Activated CD4-positive, alpha-beta T cell treated with anti-CD3 and anti-CD28 coated beads, Interleukin-2, amount 10 ng/mL, durations not matched to agents 7 days and 5 days (primary cell): ENCODE measurements around the gene ANAPC2. TPM values are rescaled to one million over a fixed set of nuclear protein-coding genes. Genes with fewer than 3 reads are reported as not detected.

Experiments used
- CTCF ChIA-PET: fragments of 350-600 bp; sonication (Branson Sonifier 250); formaldehyde crosslinking; loops from one replicate; lab custom pipeline; 2021; ENCODE audit warnings: antibody characterized with exemption; lab: Charles Lee
- POLR2A ChIA-PET: fragments of 350-600 bp; sonication (Branson Sonifier 250); formaldehyde crosslinking; loops from one replicate; lab custom pipeline; 2021; ENCODE audit warnings: antibody characterized with exemption; lab: Charles Lee
- DNase-seq: peaks from one replicate; pipeline ENCODE4 v3.0.0-alpha.2; 2020
- H3K27ac Mint-ChIP-seq: one replicate; pipeline ENCODE4 v1.8.0; 2021; ENCODE audit warnings: mild to moderate bottlenecking, moderate library complexity, mixed read lengths
- H3K27me3 Mint-ChIP-seq: one replicate; pipeline ENCODE4 v1.8.0; 2021; ENCODE audit warnings: mixed read lengths
- H3K36me3 Mint-ChIP-seq: one replicate; pipeline ENCODE4 v1.8.0; 2021; ENCODE audit warnings: low read depth, mixed read lengths
- H3K4me1 Mint-ChIP-seq: one replicate; pipeline ENCODE4 v1.8.0; 2021; ENCODE audit warnings: mixed read lengths
- H3K4me3 Mint-ChIP-seq: one replicate; pipeline ENCODE4 v1.8.0; 2021; ENCODE audit warnings: mild to moderate bottlenecking, moderate library complexity, mixed read lengths
- H3K9me3 Mint-ChIP-seq: one replicate; pipeline ENCODE4 v1.8.0; 2021; ENCODE audit warnings: mixed read lengths
- microRNA-seq: library from miRNA; unstranded; fragments of <30 nt; microRNA quantifications from one replicate; pipeline ENCODE4 v1.2.0, GENCODE V29; 2021; ENCODE audit warnings: borderline microRNAs expressed, borderline replicate concordance
- total RNA-seq, 2 experiments: library from RNA; stranded (reverse); gene quantifications; one replicate each; pipeline ENCODE4 v1.2.3, GENCODE V29; 2021

The ANAPC2 gene
- total RNA-seq, 2 experiments from 2014 or later, result 61.3 to 76.1 TPM

GRCh38 chr9:137130176-137130755 lies 58.1 kb downstream of the ANAPC2 start:
- H3K27me3 Mint-ChIP-seq, result peaks cover 5% of the 10 kb centered on the region
- H3K9me3 Mint-ChIP-seq, result no peaks in the 10 kb centered on the region
- peak overlapping the region; percentile 86 for H3K27ac Mint-ChIP-seq
- ChIA-PET POLR2A (interaction anchor here (0.7 to 1.5 kb wide), 3 partner anchors 35 to 111 kb away, joined by 3 to 5 read pairs (median 3); partner anchors contain the start of genes TPRN and TUBB4B), CTCF (interaction anchor here (0.6 to 2.8 kb wide), 19 partner anchors 8 to 428 kb away, joined by 3 to 15 read pairs (median 4); partner anchors contain the start of genes MAN1B1, NELFB, NPDC1 and RNF224)
- DNase-seq, result no peak
- peak overlapping the region; percentile 79 for H3K4me3 Mint-ChIP-seq
- peaks cover 30% of the 10 kb centered on the region for H3K4me1 Mint-ChIP-seq
- H3K36me3 Mint-ChIP-seq, result peaks cover 3% of the 10 kb centered on the region

- POLR2A ChIA-PET, result interaction anchor here (0.7 to 1.5 kb wide), 4 partner anchors 34 to 111 kb away, joined by 3 to 5 read pairs (median 3); partner anchors contain the start of genes MAN1B1, TPRN and TUBB4B
- Mint-ChIP-seq H3K27ac (peak overlapping the region; percentile 87), H3K4me1 (peaks cover 30% of the 10 kb centered on the region)
These were observed 58.7 kb downstream of the ANAPC2 start for GRCh38 chr9:137129456-137130175.

GRCh38 chr9:137128862-137129455 lies 59.4 kb downstream of the ANAPC2 start:
- Mint-ChIP-seq H3K4me3 (peak overlapping the region; percentile 77), H3K27me3 (peaks cover 2% of the 10 kb centered on the region), H3K36me3 (peaks cover 3% of the 10 kb centered on the region), H3K27ac (peak overlapping the region; percentile 91), H3K4me1 (peaks cover 30% of the 10 kb centered on the region), H3K9me3 (no peaks in the 10 kb centered on the region)
- ChIA-PET POLR2A (interaction anchor here (0.9 to 1.1 kb wide), 2 partner anchors 42 to 112 kb away, joined by 3 to 5 read pairs; partner anchors contain the start of genes MAN1B1 and TUBB4B), CTCF (interaction anchor here (0.6 to 2.8 kb wide), 18 partner anchors 9 to 156 kb away, joined by 3 to 15 read pairs (median 4); partner anchors contain the start of genes MAN1B1, NELFB, NPDC1 and RNF224)
- DNase-seq, result peak; percentile 23

More at GRCh38 chr9:137129456-137130175, 58.7 kb downstream of the ANAPC2 start:
- no peaks in the 10 kb centered on the region for H3K9me3 Mint-ChIP-seq
- DNase-seq, result peak; percentile 91
- CTCF ChIA-PET, result interaction anchor here (0.6 to 2.8 kb wide), 19 partner anchors 9 to 155 kb away, joined by 3 to 15 read pairs (median 4); partner anchors contain the start of genes MAN1B1, NELFB, NPDC1 and RNF224
- H3K36me3 Mint-ChIP-seq, result peaks cover 3% of the 10 kb centered on the region
- H3K27me3 Mint-ChIP-seq, result peaks cover 5% of the 10 kb centered on the region
- H3K4me3 Mint-ChIP-seq, result peak overlapping the region; percentile 77

- Mint-ChIP-seq H3K9me3 (no peaks in the 10 kb centered on the region), H3K4me3 (peak overlapping the region; percentile 77), H3K36me3 (peaks cover 3% of the 10 kb centered on the region), H3K27ac (peak overlapping the region; percentile 91), H3K27me3 (peaks cover 2% of the 10 kb centered on the region), H3K4me1 (peaks cover 33% of the 10 kb centered on the region)
- DNase-seq, result peak; percentile 41
- ChIA-PET CTCF (interaction anchor here (0.6 to 2.8 kb wide), 8 partner anchors 22 to 128 kb away, joined by 3 to 10 read pairs (median 5); partner anchors contain the start of gene NPDC1), POLR2A (no interaction called here)
These were observed 60.0 kb downstream of the ANAPC2 start for GRCh38 chr9:137128158-137128861.

GRCh38 chr9:137127301-137128157 lies 60.8 kb downstream of the ANAPC2 start:
- Mint-ChIP-seq H3K4me1 (peaks cover 36% of the 10 kb centered on the region), H3K27me3 (no peaks in the 10 kb centered on the region), H3K9me3 (no peaks in the 10 kb centered on the region), H3K4me3 (peak overlapping the region; percentile 77), H3K36me3 (peaks cover 3% of the 10 kb centered on the region), H3K27ac (peak overlapping the region; percentile 91)
- ChIA-PET POLR2A (no interaction called here), CTCF (interaction anchor here (0.6 to 1.2 kb wide), 5 partner anchors 21 to 129 kb away, joined by 3 to 6 read pairs (median 5); no protein-coding TSS in a partner anchor)
- peak; percentile 56 for DNase-seq

GRCh38 chr9:137126786-137127185 lies 61.6 kb downstream of the ANAPC2 start:
- POLR2A ChIA-PET, result no interaction called here
- H3K27ac Mint-ChIP-seq, result peak overlapping the region; percentile 91
- peak overlapping the region; percentile 77 for H3K4me3 Mint-ChIP-seq
- peaks cover 3% of the 10 kb centered on the region for H3K36me3 Mint-ChIP-seq
- H3K4me1 Mint-ChIP-seq, result peaks cover 42% of the 10 kb centered on the region
- CTCF ChIA-PET, result no interaction called here
- no peaks in the 10 kb centered on the region for H3K27me3 Mint-ChIP-seq
- DNase-seq, result no peak
- H3K9me3 Mint-ChIP-seq, result no peaks in the 10 kb centered on the region

Small RNA genes within 50 kb of the gene (microRNA-seq; reads per million reads assigned to microRNA genes)
- not detected for gene MIR3621

Other genes with a start within 250 kb of the ANAPC2 start
- 100 to 1,000 TPM; 116 to 123 TPM for gene FBXW5, start 243.8 kb downstream of the ANAPC2 start, total RNA-seq
- 1 to 10 TPM in 1 of 2 experiments, under 1 TPM in 1; 0.85 to 1.8 TPM for gene C8G, start 243.3 kb downstream of the ANAPC2 start, total RNA-seq
- 1 to 10 TPM; 3.1 to 3.5 TPM for gene LCN12, start 236.3 kb downstream of the ANAPC2 start, total RNA-seq
- 10 to 100 TPM; 22.1 to 24.0 TPM for gene PTGDS, start 211.1 kb downstream of the ANAPC2 start, total RNA-seq
- under 1 TPM; 0.48 to 0.67 TPM for gene LCNL1, start 205.6 kb downstream of the ANAPC2 start, total RNA-seq
- 10 to 100 TPM; 80.2 to 98.4 TPM for gene PAXX, start 196.1 kb downstream of the ANAPC2 start, total RNA-seq
- gene CLIC3, start 192.0 kb downstream of the ANAPC2 start, total RNA-seq, result 1 to 10 TPM; 2.6 to 4.4 TPM
- 10 to 100 TPM; 67.7 to 70.3 TPM for gene ABCA2, start 160.3 kb downstream of the ANAPC2 start, total RNA-seq
- gene FUT7, start 156.5 kb downstream of the ANAPC2 start, total RNA-seq, result 10 to 100 TPM in 1 of 2 experiments, 1 to 10 TPM in 1; 8.9 to 10.3 TPM
- 10 to 100 TPM; 35.5 to 41.4 TPM for gene NPDC1, start 142.4 kb downstream of the ANAPC2 start, total RNA-seq
- gene ENTPD2, start 134.5 kb downstream of the ANAPC2 start, total RNA-seq, result not detected
- 10 to 100 TPM; 33.8 to 40.6 TPM for gene SAPCD2, start 118.0 kb downstream of the ANAPC2 start, total RNA-seq
- 10 to 100 TPM; 19.1 to 21.9 TPM for gene UAP1L1, start 111.0 kb downstream of the ANAPC2 start, total RNA-seq
- 10 to 100 TPM; 43.0 to 55.0 TPM for gene MAN1B1, start 101.6 kb downstream of the ANAPC2 start, total RNA-seq
- gene DPP7, start 73.8 kb downstream of the ANAPC2 start, total RNA-seq, result 100 to 1,000 TPM; 206 to 259 TPM
- gene GRIN1, start 49.4 kb downstream of the ANAPC2 start, total RNA-seq, result under 1 TPM in 1 of 2 experiments, not detected in 1; 0.05 TPM
- not detected for gene LRRC26, start 18.5 kb downstream of the ANAPC2 start, total RNA-seq
- not detected for gene TMEM210, start 16.5 kb downstream of the ANAPC2 start, total RNA-seq
- gene SSNA1, start 116 bp upstream of the ANAPC2 start, total RNA-seq, result 10 to 100 TPM; 74.8 to 81.3 TPM
- 1 to 10 TPM; 8.9 TPM for gene TPRN, start 12.2 kb upstream of the ANAPC2 start, total RNA-seq
- gene TMEM203, start 17.1 kb upstream of the ANAPC2 start, total RNA-seq, result 10 to 100 TPM; 28.5 to 34.0 TPM
- gene NDOR1, start 17.1 kb upstream of the ANAPC2 start, total RNA-seq, result 10 to 100 TPM; 38.4 to 44.2 TPM
- 1 to 10 TPM; 2.1 to 2.7 TPM for gene RNF208, start 33.7 kb upstream of the ANAPC2 start, total RNA-seq
- gene CYSRT1, start 36.6 kb upstream of the ANAPC2 start, total RNA-seq, result under 1 TPM; 0.35 to 0.72 TPM
- gene RNF224, start 38.9 kb upstream of the ANAPC2 start, total RNA-seq, result under 1 TPM in 1 of 2 experiments, not detected in 1; 0.10 TPM
- gene SLC34A3, start 42.3 kb upstream of the ANAPC2 start, total RNA-seq, result not detected
- 100 to 1,000 TPM; 355 to 382 TPM for gene TUBB4B, start 52.7 kb upstream of the ANAPC2 start, total RNA-seq
- not detected for gene STPG3, start 62.7 kb upstream of the ANAPC2 start, total RNA-seq
- gene NELFB, start 66.8 kb upstream of the ANAPC2 start, total RNA-seq, result 10 to 100 TPM; 54.1 to 66.6 TPM
- gene TOR4A, start 89.2 kb upstream of the ANAPC2 start, total RNA-seq, result 1 to 10 TPM; 6.0 to 7.1 TPM
- gene NRARP, start 113.7 kb upstream of the ANAPC2 start, total RNA-seq, result under 1 TPM; 0.32 to 0.44 TPM
- gene EXD3, start 234.6 kb upstream of the ANAPC2 start, total RNA-seq, result 10 to 100 TPM; 10.3 to 13.2 TPM
- gene NOXA1, start 234.8 kb upstream of the ANAPC2 start, total RNA-seq, result 1 to 10 TPM in 1 of 2 experiments, under 1 TPM in 1; 0.46 to 1.1 TPM